HG02870 (cell line): Measurements from ENCODE around the gene LIPK.
"Not testable (repeated sequence)": the region's sequence is repeated elsewhere in the genome, so short reads cannot be mapped to it uniquely, and the experiment has no call there.

Source experiments
- ATAC-seq: cut with Tn5 transposase; IDR thresholded peaks from one replicate; pipeline ENCODE4 v1.9.1; 2021; ENCODE audit warnings: mild to moderate bottlenecking, moderate library complexity; ENCODE audit not compliant: unreplicated experiment

The LIPK gene

GRCh38 chr10:88705958-88706357, at the start of gene LIPK:
TSS of gene LIPK (plus strand) at chr10:88706249. CDS start at chr10:88724544, 18,295 bp downstream.
- ATAC-seq = no peak

- ATAC-seq = no peak
Observed at GRCh38 chr10:88657901-88658300, 48.1 kb upstream of the LIPK start.

GRCh38 chr10:88659725-88660597, 46.1 kb upstream of the LIPK start:
- no peak for ATAC-seq

- ATAC-seq = no peak
Observed at GRCh38 chr10:88660598-88660884, 45.5 kb upstream of the LIPK start.

GRCh38 chr10:88661018-88661417, 45.0 kb upstream of the LIPK start:
- no peak for ATAC-seq

- ATAC-seq = no peak
Observed at GRCh38 chr10:88661577-88661976, 44.5 kb upstream of the LIPK start.

GRCh38 chr10:88663153-88663552, 42.9 kb upstream of the LIPK start:
- not testable (repeated sequence) for ATAC-seq

- no peak for ATAC-seq
Observed at GRCh38 chr10:88664142-88664541, 41.9 kb upstream of the LIPK start, which contains the start of gene LIPF. TSS of gene LIPF (plus strand) at chr10:88664442. CDS start at chr10:88667298, 2,856 bp downstream.

- no peak for ATAC-seq
Observed at GRCh38 chr10:88668465-88668864, 37.6 kb upstream of the LIPK start.

GRCh38 chr10:88670497-88670896, 35.6 kb upstream of the LIPK start:
- peak; percentile 77 for ATAC-seq

- no peak for ATAC-seq
Observed at GRCh38 chr10:88672041-88672440, 34.0 kb upstream of the LIPK start.

GRCh38 chr10:88676283-88677060, 29.6 kb upstream of the LIPK start:
- ATAC-seq = no peak

- no peak for ATAC-seq
Observed at GRCh38 chr10:88680958-88681357, 25.1 kb upstream of the LIPK start.

GRCh38 chr10:88682491-88682890, 23.6 kb upstream of the LIPK start:
- no peak for ATAC-seq

- ATAC-seq = no peak
Observed at GRCh38 chr10:88687853-88688467, 18.1 kb upstream of the LIPK start.

- ATAC-seq = no peak
Observed at GRCh38 chr10:88689366-88689765, 16.7 kb upstream of the LIPK start.

- ATAC-seq = no peak
Observed at GRCh38 chr10:88693392-88694020, 12.5 kb upstream of the LIPK start.

GRCh38 chr10:88702848-88703597, 3.0 kb upstream of the LIPK start:
- no peak for ATAC-seq

- ATAC-seq = peak; percentile 62
Observed at GRCh38 chr10:88707429-88708155, 1.5 kb downstream of the LIPK start.

GRCh38 chr10:88709361-88709760, 3.3 kb downstream of the LIPK start:
- not testable (repeated sequence) for ATAC-seq
